Activated T-helper 1 cell treated with anti-CD3 and anti-CD28 coated beads, Interleukin-12 subunit alpha, Interleukin-12 subunit beta, Interleukin-2, Interleukin-4 antibody, amounts not matched to agents 30 ng/mL and 10 ng/mL and 1 ng/mL, durations not matched to agents 14 hours and 24 hours and 36 hours (primary cell): Measurements from ENCODE around the gene SIAH2. TPM values are rescaled to one million over a fixed set of nuclear protein-coding genes. Genes with fewer than 3 reads are reported as not detected.

Experiments
- DNase-seq: peaks from one replicate; pipeline ENCODE4 v3.0.0; 2021; ENCODE audit warnings: low spot score
- H3K27ac Mint-ChIP-seq: one replicate; pipeline ENCODE4 v1.8.0; 2021; ENCODE audit warnings: mild to moderate bottlenecking, mixed read lengths
- H3K27me3 Mint-ChIP-seq: one replicate; pipeline ENCODE4 v1.8.0; 2022; ENCODE audit warnings: mild to moderate bottlenecking, moderate library complexity, mixed read lengths; ENCODE audit not compliant: insufficient read depth
- H3K36me3 Mint-ChIP-seq: one replicate; pipeline ENCODE4 v1.8.0; 2021; ENCODE audit warnings: low read depth, mixed read lengths
- H3K4me1 Mint-ChIP-seq: one replicate; pipeline ENCODE4 v1.8.0; 2021; ENCODE audit warnings: low read depth, mixed read lengths
- H3K4me3 Mint-ChIP-seq: one replicate; pipeline ENCODE4 v1.8.0; 2021; ENCODE audit warnings: mild to moderate bottlenecking, moderate library complexity, mixed read lengths
- H3K9me3 Mint-ChIP-seq: one replicate; pipeline ENCODE4 v1.8.0; 2021; ENCODE audit warnings: mixed read lengths
- intact Hi-C: fragments of 100-400 bp; cut with micrococcal nuclease; formaldehyde crosslinking; loops from one replicate; pipeline ENCODE4 v1.15.1; 2024
- total RNA-seq: library from RNA; stranded (reverse); gene quantifications from 2 replicates; pipeline ENCODE4 v1.2.3, GENCODE V29; 2022

SIAH2 gene
- total RNA-seq, 1 donor from 2014 or later, result 175 TPM

GRCh38 chr3:150766742-150767141 lies 3.8 kb upstream of the SIAH2 start:
- intact Hi-C loops, result loop anchor here (1.0 to 10.0 kb wide), 4 partner anchors 18 to 1492 kb away; no protein-coding TSS in a partner anchor
- Mint-ChIP-seq H3K4me1 (peaks cover 39% of the 10 kb centered on the region), H3K9me3 (no peaks in the 10 kb centered on the region), H3K4me3 (peak overlapping the region; percentile 99), H3K36me3 (peaks cover 19% of the 10 kb centered on the region), H3K27me3 (peaks cover 2% of the 10 kb centered on the region), H3K27ac (peak overlapping the region; percentile 83)
- no peak for DNase-seq

- intact Hi-C loops, result loop anchor here (1.0 to 10.0 kb wide), 4 partner anchors 18 to 1492 kb away; no protein-coding TSS in a partner anchor
- DNase-seq, result peak; percentile 19
- Mint-ChIP-seq H3K27ac (peak overlapping the region; percentile 83), H3K9me3 (no peaks in the 10 kb centered on the region), H3K36me3 (peaks cover 25% of the 10 kb centered on the region), H3K27me3 (peaks cover 2% of the 10 kb centered on the region), H3K4me1 (peaks cover 42% of the 10 kb centered on the region), H3K4me3 (peak overlapping the region; percentile 99)
These were observed 3.2 kb upstream of the SIAH2 start for GRCh38 chr3:150765949-150766720.

GRCh38 chr3:150764967-150765366 lies 2.0 kb upstream of the SIAH2 start:
- Mint-ChIP-seq H3K4me1 (peaks cover 49% of the 10 kb centered on the region), H3K36me3 (peaks cover 32% of the 10 kb centered on the region), H3K4me3 (peak overlapping the region; percentile 99), H3K27me3 (no peaks in the 10 kb centered on the region), H3K27ac (peak overlapping the region; percentile 100), H3K9me3 (no peaks in the 10 kb centered on the region)
- intact Hi-C loops, result loop anchor here (1.0 to 10.0 kb wide), 5 partner anchors 100 to 1507 kb away; no protein-coding TSS in a partner anchor
- no peak for DNase-seq

- intact Hi-C loops, result loop anchor here (1.0 to 10.0 kb wide), 5 partner anchors 101 to 1508 kb away; no protein-coding TSS in a partner anchor
- DNase-seq, result no peak
- Mint-ChIP-seq H3K9me3 (no peaks in the 10 kb centered on the region), H3K27me3 (no peaks in the 10 kb centered on the region), H3K4me3 (peak overlapping the region; percentile 99), H3K36me3 (peaks cover 36% of the 10 kb centered on the region), H3K27ac (peak overlapping the region; percentile 100), H3K4me1 (peaks cover 53% of the 10 kb centered on the region)
These were observed 1.6 kb upstream of the SIAH2 start for GRCh38 chr3:150764566-150764965.

GRCh38 chr3:150763841-150764483 lies 993 bp upstream of the SIAH2 start:
- no peak for DNase-seq
- Mint-ChIP-seq H3K4me3 (peak overlapping the region; percentile 99), H3K4me1 (peaks cover 59% of the 10 kb centered on the region), H3K36me3 (peaks cover 43% of the 10 kb centered on the region), H3K9me3 (no peaks in the 10 kb centered on the region), H3K27me3 (no peaks in the 10 kb centered on the region), H3K27ac (peak overlapping the region; percentile 100)
- intact Hi-C loops, result loop anchor here (1.0 to 10.0 kb wide), 10 partner anchors 61 to 1508 kb away; partner anchors contain the start of genes EIF2A, ERICH6, SELENOT and SERP1

GRCh38 chr3:150762662-150763121 lies 277 bp downstream of the SIAH2 start:
- H3K27me3 Mint-ChIP-seq, result no peaks in the 10 kb centered on the region

GRCh38 chr3:150761831-150762661 lies 923 bp downstream of the SIAH2 start:
- H3K4me1 Mint-ChIP-seq, result peaks cover 69% of the 10 kb centered on the region
- H3K27ac Mint-ChIP-seq, result peak overlapping the region; percentile 98
- peak; percentile 20 for DNase-seq
- intact Hi-C loops, result loop anchor here (5.0 to 10.0 kb wide), 4 partner anchors 545 to 1510 kb away; no protein-coding TSS in a partner anchor
- peak overlapping the region; percentile 95 for H3K4me3 Mint-ChIP-seq
- no peaks in the 10 kb centered on the region for H3K27me3 Mint-ChIP-seq
- H3K9me3 Mint-ChIP-seq, result no peaks in the 10 kb centered on the region
- H3K36me3 Mint-ChIP-seq, result peaks cover 56% of the 10 kb centered on the region

More at GRCh38 chr3:150762662-150763121, 277 bp downstream of the SIAH2 start:
- Mint-ChIP-seq H3K36me3 (peaks cover 51% of the 10 kb centered on the region), H3K4me3 (peak overlapping the region; percentile 95), H3K27ac (no peak overlapping the region), H3K9me3 (no peaks in the 10 kb centered on the region), H3K4me1 (peaks cover 69% of the 10 kb centered on the region)
- intact Hi-C loops, result loop anchor here (1.0 to 10.0 kb wide), 9 partner anchors 59 to 1510 kb away; partner anchors contain the start of genes EIF2A, ERICH6, SELENOT and SERP1
- no peak for DNase-seq

- Mint-ChIP-seq H3K27ac (peak overlapping the region; percentile 98), H3K4me3 (peak overlapping the region; percentile 95), H3K36me3 (peaks cover 67% of the 10 kb centered on the region), H3K9me3 (no peaks in the 10 kb centered on the region), H3K27me3 (no peaks in the 10 kb centered on the region), H3K4me1 (peaks cover 69% of the 10 kb centered on the region)
- intact Hi-C loops, result loop anchor here (1.0 to 10.0 kb wide), 8 partner anchors 9 to 1512 kb away; partner anchors contain the start of gene GPR171
- no peak for DNase-seq
These were observed 2.4 kb downstream of the SIAH2 start for GRCh38 chr3:150760431-150761200.

GRCh38 chr3:150759947-150760346 lies 3.0 kb downstream of the SIAH2 start:
- DNase-seq, result no peak
- Mint-ChIP-seq H3K36me3 (peaks cover 67% of the 10 kb centered on the region), H3K4me3 (peak overlapping the region; percentile 95), H3K9me3 (no peaks in the 10 kb centered on the region), H3K4me1 (peaks cover 64% of the 10 kb centered on the region), H3K27ac (peak overlapping the region; percentile 98), H3K27me3 (no peaks in the 10 kb centered on the region)
- intact Hi-C loops, result loop anchor here (1.0 to 10.0 kb wide), 8 partner anchors 9 to 1512 kb away; partner anchors contain the start of gene GPR171

- DNase-seq, result no peak
- H3K9me3 Mint-ChIP-seq, result peaks cover 2% of the 10 kb centered on the region
- H3K36me3 Mint-ChIP-seq, result peaks cover 70% of the 10 kb centered on the region
- H3K27ac Mint-ChIP-seq, result peak overlapping the region; percentile 98
- intact Hi-C loops, result no loop called here
- peak overlapping the region; percentile 95 for H3K4me3 Mint-ChIP-seq
- H3K4me1 Mint-ChIP-seq, result peaks cover 64% of the 10 kb centered on the region
- no peaks in the 10 kb centered on the region for H3K27me3 Mint-ChIP-seq
These were observed 3.6 kb downstream of the SIAH2 start for GRCh38 chr3:150759319-150759718.

- peaks cover 6% of the 10 kb centered on the region for H3K9me3 Mint-ChIP-seq
- intact Hi-C loops, result no loop called here
- peaks cover 78% of the 10 kb centered on the region for H3K36me3 Mint-ChIP-seq
- H3K27me3 Mint-ChIP-seq, result no peaks in the 10 kb centered on the region
- H3K4me1 Mint-ChIP-seq, result peaks cover 76% of the 10 kb centered on the region
- H3K27ac Mint-ChIP-seq, result peak overlapping the region; percentile 88
- H3K4me3 Mint-ChIP-seq, result peak overlapping the region; percentile 95
- no peak for DNase-seq
These were observed 5.2 kb downstream of the SIAH2 start for GRCh38 chr3:150757768-150758167.
